ENCODE measurements around the gene EVX2.

GRCh38 chr2:176094349-176094748, 10.6 kb upstream of the EVX2 start:
- TF ChIP-seq SALL2 (CRISPR knock-in tag; IDR thresholded peaks at IDR 0.05): no peak
- TF ChIP-seq EZH2 (conservative IDR thresholded peaks at IDR 0.05; ENCODE audit: low read depth, low read length): no peak
- TF ChIP-seq ZNF18 (CRISPR knock-in tag; IDR thresholded peaks at IDR 0.05; ENCODE audit: insufficient replicate concordance): no peak
- no peak for TF ChIP-seq ZNF609 (CRISPR knock-in tag; IDR thresholded peaks at IDR 0.05; ENCODE audit: borderline replicate concordance)
- peak; percentile 9 for TF ChIP-seq ZFP36 (IDR thresholded peaks at IDR 0.05; ENCODE audit: borderline replicate concordance, low read depth, low read length, partially characterized antibody)
- TF ChIP-seq FOSL2 (CRISPR knock-in tag; IDR thresholded peaks at IDR 0.05): no peak

Data from HepG2 (cell line).